ENCODE measurements around the gene ZNF205.

GRCh38 chr16:3115003-3115402 lies 2.6 kb downstream of the ZNF205 start:
- TF ChIP-seq CTCF (conservative IDR thresholded peaks at IDR 0.05) (no peak), EZH2 (IDR thresholded peaks at IDR 0.05; ENCODE audit: low read depth) (no peak)
